GM12864 (cell line): ENCODE data around the gene ARHGEF6.

Source experiments
- DNase-seq: peaks from one replicate; pipeline ENCODE4 v3.0.0-alpha.2; 2011; ENCODE audit warnings: low read depth
- H3K4me3 ChIP-seq: 2 replicates; pipeline ENCODE4 v1.5.1; 2011; ENCODE audit warnings: mild to moderate bottlenecking, low read depth, low read length, control low read depth
- TF ChIP-seq, protein P1 (sequence below): IDR thresholded peaks from 2 replicates; pipeline ENCODE4 v1.5.1; 2011; ENCODE audit warnings: low read depth, mild to moderate bottlenecking, moderate library complexity, low read length, control low read depth, inconsistent platforms; ENCODE audit errors: missing control alignments

The ARHGEF6 gene

DNA sequence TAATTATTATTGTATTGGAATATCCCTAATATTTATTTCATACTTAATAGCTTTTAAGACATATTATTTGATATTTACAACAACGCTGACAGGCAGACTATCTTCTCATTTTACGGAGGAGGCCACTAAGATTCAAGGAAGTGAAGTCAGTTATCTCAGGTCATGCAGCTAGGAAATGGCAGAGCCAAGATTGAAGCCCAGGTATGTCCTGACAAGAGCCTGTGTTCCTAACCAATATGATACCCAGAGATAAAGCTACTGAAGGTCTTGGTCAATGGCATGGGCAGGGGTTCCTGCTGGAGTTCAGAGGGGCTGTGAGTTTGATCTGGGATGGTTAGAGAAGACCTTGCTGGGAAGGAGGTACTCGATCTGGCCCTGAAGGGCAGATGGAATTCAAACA, 47.1 kb downstream of the ARHGEF6 start:
- H3K4me3 ChIP-seq, result no peak overlapping the region
- TF ChIP-seq, protein P1, sequence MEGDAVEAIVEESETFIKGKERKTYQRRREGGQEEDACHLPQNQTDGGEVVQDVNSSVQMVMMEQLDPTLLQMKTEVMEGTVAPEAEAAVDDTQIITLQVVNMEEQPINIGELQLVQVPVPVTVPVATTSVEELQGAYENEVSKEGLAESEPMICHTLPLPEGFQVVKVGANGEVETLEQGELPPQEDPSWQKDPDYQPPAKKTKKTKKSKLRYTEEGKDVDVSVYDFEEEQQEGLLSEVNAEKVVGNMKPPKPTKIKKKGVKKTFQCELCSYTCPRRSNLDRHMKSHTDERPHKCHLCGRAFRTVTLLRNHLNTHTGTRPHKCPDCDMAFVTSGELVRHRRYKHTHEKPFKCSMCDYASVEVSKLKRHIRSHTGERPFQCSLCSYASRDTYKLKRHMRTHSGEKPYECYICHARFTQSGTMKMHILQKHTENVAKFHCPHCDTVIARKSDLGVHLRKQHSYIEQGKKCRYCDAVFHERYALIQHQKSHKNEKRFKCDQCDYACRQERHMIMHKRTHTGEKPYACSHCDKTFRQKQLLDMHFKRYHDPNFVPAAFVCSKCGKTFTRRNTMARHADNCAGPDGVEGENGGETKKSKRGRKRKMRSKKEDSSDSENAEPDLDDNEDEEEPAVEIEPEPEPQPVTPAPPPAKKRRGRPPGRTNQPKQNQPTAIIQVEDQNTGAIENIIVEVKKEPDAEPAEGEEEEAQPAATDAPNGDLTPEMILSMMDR, result no peak
- no peak for DNase-seq

DNA sequence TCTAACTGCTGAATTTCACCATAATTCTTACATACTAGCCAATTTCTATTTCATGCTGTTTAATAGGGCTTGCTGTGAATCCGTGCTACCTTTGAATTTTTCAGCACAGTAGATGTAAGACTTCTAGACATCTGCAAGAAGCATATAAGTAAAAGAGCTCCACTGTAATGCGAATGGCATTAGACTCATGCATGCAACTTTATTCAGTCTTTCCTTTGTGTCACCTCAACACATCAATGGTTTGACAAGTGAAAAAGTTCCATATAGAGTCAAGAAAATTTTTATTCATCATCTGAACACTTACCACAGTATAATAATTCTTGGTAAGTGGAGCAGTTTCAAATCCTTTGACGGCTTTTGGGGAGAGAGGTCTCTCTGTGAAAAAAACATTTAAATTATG, 48.9 kb downstream of the ARHGEF6 start:
- no peak overlapping the region for H3K4me3 ChIP-seq
- TF ChIP-seq, protein P1, result no peak
- no peak for DNase-seq

DNA sequence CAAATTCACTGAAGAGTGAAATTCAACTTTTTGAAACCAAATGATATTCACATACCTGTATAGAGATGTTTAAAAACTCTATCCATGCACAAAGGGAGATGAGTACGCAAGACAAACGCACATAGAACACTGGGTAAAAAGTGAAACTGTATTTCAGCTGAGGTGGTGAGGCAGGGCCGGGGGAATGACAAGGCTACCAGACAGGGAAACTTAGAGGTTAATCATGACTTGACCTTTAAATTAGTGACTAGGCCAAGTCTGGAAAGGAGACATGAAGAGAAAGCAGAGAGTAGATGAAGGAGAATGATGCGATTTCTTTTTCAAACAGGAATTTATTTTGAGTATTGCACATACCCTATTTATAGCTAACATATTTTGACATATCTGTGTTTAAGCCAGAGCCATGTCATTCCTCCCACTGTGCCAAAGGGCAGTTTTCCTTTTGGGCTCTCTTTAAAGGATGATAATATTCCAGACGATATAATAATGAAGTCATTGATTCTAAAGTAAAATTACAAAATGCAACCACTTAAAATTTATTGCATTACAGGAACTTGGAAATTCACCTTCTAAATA, 49.4 kb downstream of the ARHGEF6 start:
- DNase-seq, result no peak
- H3K4me3 ChIP-seq, result no peak overlapping the region
- TF ChIP-seq, protein P1, result no peak

DNA sequence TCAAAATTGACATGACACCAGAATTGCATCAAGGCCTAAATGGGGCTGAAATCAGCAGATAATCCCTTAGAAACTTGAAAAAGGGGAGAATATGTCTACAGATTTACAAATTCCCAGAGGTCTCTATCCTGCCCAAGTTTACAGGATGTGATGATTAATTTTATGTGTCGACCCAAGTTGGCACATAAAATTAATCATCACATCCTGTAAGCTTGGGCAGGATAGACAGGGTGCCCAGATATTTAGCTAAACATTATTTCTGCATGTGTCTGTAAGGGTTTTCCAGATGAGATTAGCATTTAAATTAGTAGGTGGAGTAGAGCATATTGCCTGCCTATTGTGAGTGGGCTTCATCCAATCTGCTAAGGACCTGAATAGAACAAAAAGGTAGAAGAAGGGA, 52.3 kb downstream of the ARHGEF6 start:
- TF ChIP-seq, protein P1, result no peak
- no peak overlapping the region for H3K4me3 ChIP-seq
- no peak for DNase-seq

DNA sequence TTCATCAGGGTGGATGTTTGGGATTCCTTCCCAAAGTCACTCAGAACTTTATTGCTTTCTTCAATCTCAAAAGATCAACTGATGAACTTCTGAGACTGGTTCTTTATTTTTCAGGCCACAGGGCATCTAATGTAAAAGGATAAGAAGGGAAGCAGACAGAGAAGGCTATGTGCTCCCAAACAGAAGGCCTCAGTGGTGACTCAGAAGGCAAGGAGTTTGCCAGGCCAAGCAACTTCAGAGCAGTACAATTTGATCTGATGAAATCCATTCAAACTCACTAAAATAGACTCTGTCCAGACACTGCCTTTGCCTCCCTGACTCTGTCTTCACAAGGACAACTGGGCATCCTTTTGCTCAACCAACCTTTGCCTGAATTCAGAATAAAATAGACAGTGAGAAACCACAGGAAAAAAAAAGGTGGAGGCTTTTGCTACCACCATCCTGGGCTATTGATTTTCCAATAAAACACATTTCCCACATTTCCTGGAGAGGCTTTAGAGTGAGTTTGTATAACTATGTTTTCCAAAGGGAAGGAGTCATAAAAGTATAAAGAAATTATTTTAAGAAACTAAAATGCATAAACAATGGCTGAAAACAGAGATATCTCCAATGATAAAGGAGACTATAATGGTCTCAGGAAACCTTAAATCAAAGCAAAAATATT, 55.2 kb downstream of the ARHGEF6 start:
- TF ChIP-seq, protein P1, result no peak
- H3K4me3 ChIP-seq, result no peak overlapping the region
- DNase-seq, result no peak

DNA sequence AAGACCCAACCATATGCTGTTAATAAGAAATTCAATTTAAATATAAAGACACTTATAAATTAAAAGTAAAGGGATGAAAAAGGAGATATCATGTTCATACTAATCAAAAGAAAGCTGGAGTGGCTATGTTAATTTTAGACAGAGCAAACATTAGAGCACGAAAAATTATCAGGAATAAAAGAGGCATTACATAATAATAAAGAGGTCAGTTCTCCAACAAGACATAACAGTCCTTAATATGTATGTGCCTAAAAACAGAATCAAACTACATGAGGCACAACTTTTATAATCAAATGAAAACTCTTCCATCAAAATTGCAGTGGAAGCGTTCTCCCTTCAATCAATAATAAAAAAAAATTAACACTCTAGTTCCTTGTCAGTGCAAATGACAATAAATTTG, 62.6 kb downstream of the ARHGEF6 start:
- no peak for DNase-seq
- no peak overlapping the region for H3K4me3 ChIP-seq
- TF ChIP-seq, protein P1, result no peak
